ENCODE data around the gene C2orf92.

- no peak for TF ChIP-seq CTCF (IDR thresholded peaks at IDR 0.05; ENCODE audit: extremely low read depth in 1 of 2, insufficient read depth in 1 of 2, low read depth in 1 of 2, low read length in 2 of 2)
- no peak for TF ChIP-seq POLR2AphosphoS5 (IDR thresholded peaks at IDR 0.05; ENCODE audit: insufficient read depth, low read depth, low read length)
- no peak for TF ChIP-seq MAX (IDR thresholded peaks at IDR 0.05; ENCODE audit: insufficient read depth, insufficient read length)
- no peak for TF ChIP-seq POLR2A (IDR thresholded peaks at IDR 0.05; ENCODE audit: low read depth, low read length)
Observed at GRCh38 chr2:97653874-97654273, 15.6 kb upstream of the C2orf92 start.

Measured in endothelial cell of umbilical vein (primary cell).